Type B pancreatic cell (in vitro differentiated cells): Measurements from ENCODE around the gene CCDC32. TPM values are rescaled to one million over a fixed set of nuclear protein-coding genes. Genes with fewer than 3 reads are reported as not detected.

Source experiments
- DNase-seq: peaks from one replicate; pipeline ENCODE4 v3.0.0; 2021; ENCODE audit warnings: mixed read lengths; ENCODE audit not compliant: unreplicated experiment; ENCODE audit errors: extremely low spot score
- H3K27ac Mint-ChIP-seq: 2 replicates; pipeline ENCODE4 v1.8.0; 2021; ENCODE audit warnings: mild to moderate bottlenecking, mixed read lengths
- H3K27me3 Mint-ChIP-seq: 2 replicates; pipeline ENCODE4 v1.8.0; 2021; ENCODE audit warnings: mixed read lengths
- H3K36me3 Mint-ChIP-seq: 2 replicates; pipeline ENCODE4 v1.8.0; 2021; ENCODE audit warnings: mixed read lengths
- H3K4me1 Mint-ChIP-seq: one replicate; pipeline ENCODE4 v1.8.0; 2021; ENCODE audit warnings: mixed read lengths; ENCODE audit not compliant: unreplicated experiment
- H3K4me3 Mint-ChIP-seq: 2 replicates; pipeline ENCODE4 v1.8.0; 2021; ENCODE audit warnings: mild to moderate bottlenecking, mixed read lengths
- H3K9me3 Mint-ChIP-seq: 2 replicates; pipeline ENCODE4 v1.8.0; 2021; ENCODE audit warnings: mixed read lengths
- total RNA-seq: library from RNA; stranded (reverse); gene quantifications from 2 replicates; pipeline ENCODE4 v1.2.1, GENCODE V29; 2021; ENCODE audit warnings: low replicate concordance
- TF ChIP-seq, protein P1 (sequence below): fragments of 200-600 bp; sonication (generic); conservative IDR thresholded peaks from 2 replicates; pipeline ENCODE4 v1.5.0; 2021; ENCODE audit warnings: antibody characterized with exemption, mild to moderate bottlenecking

The CCDC32 gene
- total RNA-seq, 1 donor from 2014 or later: 18.4 TPM

DNA sequence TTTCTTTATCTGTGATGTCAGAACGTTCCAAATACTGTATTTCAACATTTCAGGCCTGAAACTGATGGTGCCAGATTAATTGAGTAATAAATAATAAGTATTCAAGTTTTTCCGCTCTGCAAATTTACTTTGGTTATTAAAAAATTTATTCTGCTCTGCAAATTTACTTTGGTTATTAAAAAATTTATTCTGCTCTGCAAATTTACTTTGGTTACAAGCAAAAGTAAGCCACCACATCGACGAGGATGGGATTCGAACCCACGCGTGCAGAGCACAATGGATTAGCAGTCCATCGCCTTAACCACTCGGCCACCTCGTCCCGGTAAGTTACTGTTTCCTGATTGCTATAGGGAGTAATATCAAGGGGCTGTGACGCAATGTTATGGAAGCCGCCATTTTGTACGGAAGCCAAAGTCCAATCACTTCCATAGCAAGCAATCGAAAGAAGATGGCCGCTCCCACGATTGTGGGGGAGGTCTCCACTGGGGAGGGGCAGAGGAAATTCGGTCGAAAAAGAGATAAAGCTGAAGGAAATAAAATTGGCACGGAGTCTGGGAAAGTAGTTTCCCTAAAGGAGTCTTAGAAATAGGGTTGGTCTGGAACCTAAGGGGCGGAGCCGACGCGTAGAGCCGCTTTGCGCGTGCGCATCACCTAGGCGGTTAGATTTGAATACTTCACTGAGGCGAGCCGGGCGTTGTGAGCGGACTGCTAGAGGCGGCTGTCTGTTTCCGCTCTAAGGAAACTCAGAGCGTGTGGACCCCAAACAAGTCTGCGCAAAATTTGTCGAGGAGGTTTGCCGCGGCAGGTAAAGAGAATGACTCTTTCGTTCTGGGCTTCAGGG, 29.0 kb upstream of the CCDC32 start, which contains the start of gene KNL1:
Gene KNL1, plus strand, starts transcription at position 662 of the 841 bp plus-strand sequence. CDS start 8,683 bp downstream, outside the sequence.
- Mint-ChIP-seq H3K4me1 (peaks cover 19% of the 10 kb centered on the region), H3K4me3 (peak within 1 kb of the TSS; percentile 97), H3K27ac (peak within 1 kb of the TSS; percentile 99), H3K9me3 (no peaks in the 10 kb centered on the region), H3K36me3 (no peaks in the 10 kb centered on the region), H3K27me3 (peaks cover 6% of the 10 kb centered on the region)
- DNase-seq: peak; percentile 94
- TF ChIP-seq, protein P1, sequence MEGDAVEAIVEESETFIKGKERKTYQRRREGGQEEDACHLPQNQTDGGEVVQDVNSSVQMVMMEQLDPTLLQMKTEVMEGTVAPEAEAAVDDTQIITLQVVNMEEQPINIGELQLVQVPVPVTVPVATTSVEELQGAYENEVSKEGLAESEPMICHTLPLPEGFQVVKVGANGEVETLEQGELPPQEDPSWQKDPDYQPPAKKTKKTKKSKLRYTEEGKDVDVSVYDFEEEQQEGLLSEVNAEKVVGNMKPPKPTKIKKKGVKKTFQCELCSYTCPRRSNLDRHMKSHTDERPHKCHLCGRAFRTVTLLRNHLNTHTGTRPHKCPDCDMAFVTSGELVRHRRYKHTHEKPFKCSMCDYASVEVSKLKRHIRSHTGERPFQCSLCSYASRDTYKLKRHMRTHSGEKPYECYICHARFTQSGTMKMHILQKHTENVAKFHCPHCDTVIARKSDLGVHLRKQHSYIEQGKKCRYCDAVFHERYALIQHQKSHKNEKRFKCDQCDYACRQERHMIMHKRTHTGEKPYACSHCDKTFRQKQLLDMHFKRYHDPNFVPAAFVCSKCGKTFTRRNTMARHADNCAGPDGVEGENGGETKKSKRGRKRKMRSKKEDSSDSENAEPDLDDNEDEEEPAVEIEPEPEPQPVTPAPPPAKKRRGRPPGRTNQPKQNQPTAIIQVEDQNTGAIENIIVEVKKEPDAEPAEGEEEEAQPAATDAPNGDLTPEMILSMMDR: no peak

DNA sequence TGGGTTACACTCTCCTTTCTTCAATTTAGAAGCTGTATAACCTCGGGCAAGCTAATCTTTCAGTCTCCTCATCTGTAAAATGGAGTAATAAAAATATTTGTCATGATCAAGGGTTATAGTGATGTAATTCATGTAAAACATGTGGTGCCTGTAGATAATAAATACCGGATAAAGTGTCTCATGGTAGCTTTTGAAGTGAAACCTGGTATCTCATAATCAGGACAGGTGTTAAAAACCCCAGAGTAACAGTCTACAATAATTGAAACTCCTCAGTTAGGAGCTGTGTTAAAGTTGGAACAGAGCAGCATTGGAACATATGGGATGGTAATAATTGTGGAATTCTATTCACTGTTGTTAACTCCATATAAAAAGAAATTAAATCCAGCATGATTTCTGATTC, 28.3 kb upstream of the CCDC32 start:
- peaks cover 19% of the 10 kb centered on the region for H3K4me1 Mint-ChIP-seq
- peak overlapping the region; percentile 99 for H3K27ac Mint-ChIP-seq
- peak overlapping the region; percentile 97 for H3K4me3 Mint-ChIP-seq
- TF ChIP-seq, protein P1: no peak
- no peak for DNase-seq
- no peaks in the 10 kb centered on the region for H3K9me3 Mint-ChIP-seq
- no peaks in the 10 kb centered on the region for H3K36me3 Mint-ChIP-seq
- H3K27me3 Mint-ChIP-seq: peaks cover 6% of the 10 kb centered on the region

DNA sequence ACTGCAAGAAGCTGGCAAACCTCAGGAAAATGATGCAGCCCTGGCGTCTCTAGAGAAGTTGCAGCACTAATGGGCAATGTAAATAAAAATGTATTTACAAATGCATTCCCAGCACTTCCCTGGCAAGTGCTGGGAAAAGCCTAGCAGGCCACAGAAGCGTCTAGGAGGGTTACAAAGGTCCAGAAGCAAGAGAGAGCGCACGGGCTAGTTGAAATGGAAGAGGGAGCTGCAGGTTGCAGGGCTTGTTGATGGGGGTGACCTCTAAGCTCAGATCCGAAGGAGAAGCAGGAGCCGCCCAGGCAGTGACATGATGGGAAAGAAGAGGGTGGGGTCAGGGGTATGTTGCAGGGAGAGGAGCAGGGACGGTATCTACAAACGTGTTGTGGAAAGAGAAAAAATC, 26.5 kb upstream of the CCDC32 start:
- H3K27ac Mint-ChIP-seq: peak overlapping the region; percentile 92
- H3K36me3 Mint-ChIP-seq: no peaks in the 10 kb centered on the region
- no peaks in the 10 kb centered on the region for H3K9me3 Mint-ChIP-seq
- peak overlapping the region; percentile 76 for H3K4me3 Mint-ChIP-seq
- peaks cover 6% of the 10 kb centered on the region for H3K27me3 Mint-ChIP-seq
- TF ChIP-seq, protein P1: no peak
- DNase-seq: no peak
- H3K4me1 Mint-ChIP-seq: peaks cover 19% of the 10 kb centered on the region

DNA sequence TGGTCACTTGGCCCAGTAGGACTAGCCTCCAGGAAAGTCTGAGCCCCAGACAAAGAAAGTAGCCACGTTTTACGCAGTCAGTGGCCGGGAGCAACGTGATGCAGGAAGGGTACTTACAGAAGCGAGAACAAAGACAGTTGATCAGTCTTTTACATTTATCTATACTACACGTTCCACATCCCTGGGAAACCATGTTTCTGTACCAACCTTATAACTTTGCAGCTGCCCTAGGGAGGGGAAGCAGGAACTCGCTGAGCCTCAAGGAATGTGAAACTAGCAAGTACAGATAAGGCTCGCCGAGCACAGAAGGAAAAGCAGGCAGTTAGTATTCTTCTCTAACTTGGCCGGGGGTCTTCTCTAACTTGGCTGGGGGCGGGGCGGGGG, 25.8 kb upstream of the CCDC32 start:
- peaks cover 16% of the 10 kb centered on the region for H3K4me1 Mint-ChIP-seq
- no peak for DNase-seq
- H3K36me3 Mint-ChIP-seq: no peaks in the 10 kb centered on the region
- TF ChIP-seq, protein P1: no peak
- peaks cover 6% of the 10 kb centered on the region for H3K27me3 Mint-ChIP-seq
- H3K4me3 Mint-ChIP-seq: peak overlapping the region; percentile 53
- peak overlapping the region; percentile 92 for H3K27ac Mint-ChIP-seq
- H3K9me3 Mint-ChIP-seq: no peaks in the 10 kb centered on the region

DNA sequence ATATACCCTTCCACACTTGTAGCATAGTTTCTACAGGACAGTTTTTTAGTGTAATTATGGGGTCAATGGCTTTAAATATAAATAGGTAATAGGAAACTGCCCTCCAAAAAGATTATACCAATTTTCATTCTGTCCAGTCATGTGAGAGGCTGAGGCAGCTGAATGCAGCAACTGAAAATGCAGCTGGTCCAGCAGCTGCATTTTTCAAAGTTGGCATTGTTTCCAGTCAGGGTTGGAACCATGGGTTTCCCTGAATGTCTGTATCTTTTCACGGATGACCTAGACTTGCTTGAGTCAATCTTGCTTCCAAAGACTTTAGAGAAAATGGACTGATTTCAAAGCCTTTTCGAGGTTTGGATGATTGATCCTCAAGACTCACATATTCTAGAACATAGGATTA, 19.3 kb upstream of the CCDC32 start:
- no peak for DNase-seq
- Mint-ChIP-seq H3K27me3 (no peaks in the 10 kb centered on the region), H3K4me1 (no peaks in the 10 kb centered on the region), H3K27ac (no peak overlapping the region), H3K9me3 (no peaks in the 10 kb centered on the region), H3K36me3 (no peaks in the 10 kb centered on the region), H3K4me3 (no peak overlapping the region)
- TF ChIP-seq, protein P1: no peak
